HG02943 (cell line): ENCODE data around the gene ACOT11.

Experiments
- ATAC-seq: cut with Tn5 transposase; IDR thresholded peaks from one replicate; pipeline ENCODE4 v1.9.1; 2021; ENCODE audit warnings: mild to moderate bottlenecking, low read depth, moderate library complexity; ENCODE audit not compliant: unreplicated experiment

Gene ACOT11

GRCh38 chr1:54640863-54641836, 93.1 kb downstream of the ACOT11 start, which contains the start of gene MROH7:
MROH7 (plus strand) TSS chr1:54641786; CDS start chr1:54652927, 11,141 bp downstream.
- no peak for ATAC-seq

GRCh38 chr1:54643736-54644135, 95.7 kb downstream of the ACOT11 start:
- no peak for ATAC-seq

GRCh38 chr1:54645806-54646676, 98.0 kb downstream of the ACOT11 start:
- no peak for ATAC-seq

GRCh38 chr1:54649130-54649898, 101.3 kb downstream of the ACOT11 start:
- ATAC-seq, result no peak

DNA sequence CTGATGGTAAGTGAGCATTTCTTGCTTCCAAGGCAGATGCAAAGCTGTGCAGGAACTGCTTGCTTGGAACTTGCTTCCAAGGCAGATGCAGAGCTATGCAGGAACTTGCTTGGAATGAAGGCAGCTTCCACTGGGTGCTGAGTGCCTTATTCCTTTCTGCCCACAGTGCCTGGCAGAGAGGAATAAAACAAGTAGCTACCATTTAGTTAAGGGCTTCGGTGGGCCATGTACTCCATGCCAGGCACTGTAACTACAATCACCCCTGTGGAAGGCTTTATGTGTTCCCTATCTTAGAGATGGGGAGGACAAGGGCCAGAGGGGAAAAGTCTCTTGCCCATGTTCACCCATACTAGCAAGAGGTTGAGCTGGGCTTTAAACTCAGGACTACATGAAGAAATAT, 101.9 kb downstream of the ACOT11 start:
- ATAC-seq, result no peak

DNA sequence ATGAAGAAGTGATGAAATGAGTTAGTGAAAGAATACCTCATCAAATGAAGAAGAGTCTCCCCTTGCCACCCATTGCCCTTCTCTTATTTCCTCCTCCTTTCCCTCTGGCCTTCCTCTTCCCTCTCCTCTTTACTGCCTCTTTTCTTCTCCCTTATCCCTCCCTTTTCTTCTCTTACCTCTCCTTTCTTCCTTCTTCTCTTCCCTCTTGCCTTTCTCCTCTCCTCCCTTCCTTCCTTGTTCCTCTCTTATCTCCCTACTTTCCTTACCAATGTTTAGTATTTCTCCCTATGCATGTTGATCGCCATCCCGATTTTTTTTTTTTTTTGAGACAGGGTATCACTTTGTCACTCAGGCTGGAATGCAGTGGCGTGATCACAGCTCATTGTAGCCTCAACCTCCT, 102.4 kb downstream of the ACOT11 start:
- no peak for ATAC-seq

- no peak for ATAC-seq
Measured at GRCh38 chr1:54651608-54652007, 103.6 kb downstream of the ACOT11 start.

DNA sequence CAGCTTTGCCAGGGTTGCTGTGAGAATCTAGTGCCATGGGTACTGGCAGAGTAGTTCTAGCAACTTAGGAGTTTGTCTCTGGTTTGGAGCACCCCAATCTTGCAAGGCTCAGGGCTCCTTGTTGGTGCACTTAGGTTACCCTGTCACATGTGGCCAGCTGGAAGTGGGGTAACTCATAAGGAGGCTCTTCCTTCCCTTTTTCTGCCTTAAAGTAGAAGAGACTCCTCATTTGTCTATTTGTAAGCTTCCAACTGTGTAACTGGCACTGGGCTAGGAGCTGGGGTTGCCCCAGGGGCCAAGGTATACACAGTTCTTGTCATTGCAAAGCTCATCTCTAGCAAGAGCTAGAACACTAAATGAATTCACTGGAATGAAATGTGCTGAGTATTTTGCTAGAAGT, 104.1 kb downstream of the ACOT11 start:
- ATAC-seq, result no peak

- no peak for ATAC-seq
Measured at GRCh38 chr1:54653036-54653435, 105.0 kb downstream of the ACOT11 start.

DNA sequence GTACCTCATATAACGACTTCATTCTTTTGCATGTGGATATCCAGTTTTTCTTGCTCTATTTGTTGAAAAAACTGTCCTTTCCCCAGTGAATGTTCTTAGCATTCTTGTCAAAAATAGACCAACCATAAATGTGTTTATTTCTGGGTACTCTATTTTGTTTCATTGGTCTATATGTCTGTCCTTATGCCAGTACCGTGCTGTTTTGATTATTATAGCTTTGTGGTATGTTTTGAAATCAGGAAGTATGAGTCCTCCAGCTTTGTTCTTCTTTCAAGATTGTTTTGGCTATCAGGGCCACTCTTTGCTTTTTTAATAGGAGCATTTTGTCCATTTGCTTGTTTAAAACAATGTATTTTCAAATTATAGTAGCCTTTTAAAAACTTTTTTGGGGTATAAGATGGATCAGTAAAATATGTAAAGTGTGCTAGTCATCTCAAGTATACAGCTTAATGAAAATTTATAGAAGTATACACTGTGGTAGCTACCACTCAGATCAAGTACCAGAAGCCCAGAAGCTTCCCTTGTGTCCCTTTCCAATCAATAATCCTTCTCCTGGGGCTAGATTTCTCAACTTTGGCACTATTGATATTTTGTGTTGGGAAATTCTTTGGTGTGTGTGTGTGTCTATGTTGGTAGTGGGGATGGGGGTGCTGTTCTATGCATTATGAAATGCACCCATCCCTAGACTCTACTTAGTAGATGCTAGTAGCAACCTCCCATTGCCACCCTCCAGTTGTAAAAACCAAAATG, 110.3 kb downstream of the ACOT11 start:
- ATAC-seq, result no peak
